ENCODE measurements around the gene SH3GL1. TPM values are rescaled to one million over a fixed set of nuclear protein-coding genes. Genes with fewer than 3 reads are reported as not detected.

The SH3GL1 gene
- total and polyA plus RNA-seq, 9 of the 15 experiments (the other 6 are each of a cell fraction or from before 2014, with no cell fraction given) = 1.7 to 75.3 (median 25.7) TPM

DNA sequence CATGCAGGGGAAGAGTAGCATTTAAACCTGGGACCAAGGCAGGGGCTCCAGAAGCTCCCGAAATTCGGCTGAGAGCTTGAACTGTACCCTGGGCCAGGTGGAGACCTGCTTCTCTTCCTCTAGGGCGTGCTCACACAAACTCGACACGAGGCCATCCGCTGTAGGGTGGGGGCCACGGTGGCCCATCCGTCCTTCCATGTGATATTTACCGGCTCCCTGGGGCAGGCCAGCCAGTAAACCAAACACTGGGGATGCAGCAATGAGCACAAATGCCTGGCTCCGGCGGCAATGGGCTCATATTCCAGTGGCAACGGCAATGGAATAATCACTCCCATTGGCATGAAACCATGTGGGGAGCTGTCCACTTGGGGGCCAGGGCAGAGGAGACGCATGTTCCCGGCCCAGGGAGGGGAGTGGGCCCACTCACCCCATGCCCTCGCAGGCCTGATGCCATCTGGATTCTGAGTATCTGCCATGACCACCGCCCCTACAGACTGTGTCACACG, 10.8 kb downstream of the SH3GL1 start:
- in situ Hi-C loops (cut with MboI) (no loop called here), intact Hi-C loops (cut with micrococcal nuclease) (no loop called here)
- 91% methylated on average over 16 of the region's 17 CpGs for WGBS (ENCODE audit: insufficient coverage, low coverage, missing lambda C conversion rate)
- Histone ChIP-seq H3K79me2 (ENCODE audit: control insufficient read depth, insufficient read depth, low read length) (peaks cover 93% of the 10 kb centered on the region), H3K4me1 (replicated peaks in 1 of 2; ENCODE audit: control insufficient read depth in 2 of 2, insufficient read depth in 2 of 2, low read length in 2 of 2) (peaks cover 24 to 52% of the 10 kb centered on the region in 2 experiments), H3K36me3 (ENCODE audit: control insufficient read depth, insufficient read depth, low read length) (peaks cover 72% of the 10 kb centered on the region), H3K4me2 (ENCODE audit: insufficient read depth, low read length) (no peak overlapping the region), H4K20me1 (replicated peaks; ENCODE audit: control insufficient read depth, insufficient read depth, low read length) (peaks cover 50% of the 10 kb centered on the region), H3K9ac (ENCODE audit: insufficient read depth in 1 of 2, low read depth in 2 of 2, low read length in 2 of 2) (peak overlapping the region in 1 of 2 experiments; percentile 83; a peak in 2 of 4 replicates), H3K9me1 (ENCODE audit: control insufficient read depth, insufficient read depth, low read length) (peaks cover 13% of the 10 kb centered on the region), H3K4me3 (no peak overlapping the region), H3K27ac (ENCODE audit: extremely low read depth, low read depth, low read length) (no peak overlapping the region; the same call in 2 of the 3 replicates), H3K9me3 (replicated peaks; ENCODE audit: control insufficient read depth, insufficient read depth, low read depth, low read length) (no peaks in the 10 kb centered on the region), H2AFZ (ENCODE audit: low read depth, low read length) (no peak overlapping the region), H3K27me3 (ENCODE audit: control insufficient read depth in 2 of 2, insufficient read depth in 2 of 2, low read length in 2 of 2) (no peaks in the 10 kb centered on the region)
- BruUV-seq (replicated peaks) = no TSS peak
- TF ChIP-seq PHB (CRISPR knock-in tag; IDR thresholded peaks at IDR 0.05) (no peak), RBFOX2 (IDR thresholded peaks at IDR 0.05; ENCODE audit: low read depth, low read length) (peak; percentile 26; the same call in 1 of the 2 replicates), PPARD (CRISPR knock-in tag; IDR thresholded peaks at IDR 0.05) (no peak), REST (IDR thresholded peaks at IDR 0.05; ENCODE audit: borderline replicate concordance) (no peak), REST (CRISPR knock-in tag; IDR thresholded peaks at IDR 0.05; ENCODE audit: low read depth) (no peak), ZNF449 (CRISPR knock-in tag; IDR thresholded peaks at IDR 0.05) (no peak)
- DNase-seq (ENCODE audit: extremely low read depth in 1 of 4, low spot score in 3 of 4) (no peak), FAIRE-seq (no peak), ATAC-seq (no peak)
- POLR2A ChIA-PET = interaction anchor here (0.6 to 4.9 kb wide), 2 partner anchors 10 to 14 kb away, joined by 3 to 46 read pairs; no protein-coding TSS in a partner anchor
- CTCF ChIA-PET (ENCODE audit: low intra/inter-chr PET ratio) = no interaction called here

Data from K562 (cell line).